ENCODE measurements around the gene ZSWIM9.

Gene ZSWIM9

GRCh38 chr19:48127561-48127960, 42.9 kb upstream of the ZSWIM9 start:
- no peak for DNase-seq (ENCODE audit: low read depth, low spot score)
- ChIA-PET CTCF (interaction anchor here (1.5 kb wide), 1 partner anchor 11 kb away, joined by 3 read pairs; no protein-coding TSS in a partner anchor), POLR2A (no interaction called here)
- no peak for TF ChIP-seq CTCF (IDR thresholded peaks at IDR 0.05; ENCODE audit: insufficient read depth, low read length, missing control alignments)
- no peak overlapping the region for H3K4me3 ChIP-seq (ENCODE audit: low read depth, low read length)

DNA sequence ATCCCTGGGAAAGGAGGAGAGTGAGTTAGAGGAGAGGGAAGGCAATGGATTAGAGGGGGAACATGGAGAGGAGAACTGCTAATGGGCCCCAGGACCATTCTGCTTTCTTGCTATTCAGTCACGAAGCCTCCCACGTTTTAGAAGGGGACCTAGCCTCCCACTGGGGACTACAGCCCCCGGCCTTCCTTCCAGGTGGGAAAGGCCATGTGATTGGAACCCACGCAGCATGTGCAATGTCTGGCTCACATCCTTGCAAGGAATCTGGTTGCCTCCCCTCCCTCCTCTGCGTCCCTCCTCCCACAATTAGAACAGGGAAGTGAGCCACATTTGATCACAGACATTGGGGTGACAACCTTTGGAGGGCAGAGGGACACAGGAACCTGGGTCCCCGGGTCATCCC, 37.4 kb upstream of the ZSWIM9 start:
- no peak for DNase-seq (ENCODE audit: low read depth, low spot score)
- ChIA-PET CTCF (no interaction called here), POLR2A (no interaction called here)
- TF ChIP-seq CTCF (IDR thresholded peaks at IDR 0.05; ENCODE audit: insufficient read depth, low read length, missing control alignments), result no peak
- no peak overlapping the region for H3K4me3 ChIP-seq (ENCODE audit: low read depth, low read length)

GRCh38 chr19:48135411-48135810, 35.1 kb upstream of the ZSWIM9 start:
- CTCF ChIA-PET, result interaction anchor here (0.8 to 1.3 kb wide), 2 partner anchors 25 to 27 kb away, joined by 3 to 5 read pairs; partner anchors contain the start of gene PLA2G4C
- DNase-seq (ENCODE audit: low read depth, low spot score), result no peak
- POLR2A ChIA-PET, result no interaction called here
- no peak overlapping the region for H3K4me3 ChIP-seq (ENCODE audit: low read depth, low read length)
- no peak for TF ChIP-seq CTCF (IDR thresholded peaks at IDR 0.05; ENCODE audit: insufficient read depth, low read length, missing control alignments)

GRCh38 chr19:48136547-48136946, 33.9 kb upstream of the ZSWIM9 start:
- ChIA-PET POLR2A (no interaction called here), CTCF (interaction anchor here (0.7 kb wide), 1 partner anchor 14 kb away, joined by 3 read pairs; no protein-coding TSS in a partner anchor)
- H3K4me3 ChIP-seq (ENCODE audit: low read depth, low read length), result no peak overlapping the region
- no peak for TF ChIP-seq CTCF (IDR thresholded peaks at IDR 0.05; ENCODE audit: insufficient read depth, low read length, missing control alignments)
- no peak for DNase-seq (ENCODE audit: low read depth, low spot score)

DNA sequence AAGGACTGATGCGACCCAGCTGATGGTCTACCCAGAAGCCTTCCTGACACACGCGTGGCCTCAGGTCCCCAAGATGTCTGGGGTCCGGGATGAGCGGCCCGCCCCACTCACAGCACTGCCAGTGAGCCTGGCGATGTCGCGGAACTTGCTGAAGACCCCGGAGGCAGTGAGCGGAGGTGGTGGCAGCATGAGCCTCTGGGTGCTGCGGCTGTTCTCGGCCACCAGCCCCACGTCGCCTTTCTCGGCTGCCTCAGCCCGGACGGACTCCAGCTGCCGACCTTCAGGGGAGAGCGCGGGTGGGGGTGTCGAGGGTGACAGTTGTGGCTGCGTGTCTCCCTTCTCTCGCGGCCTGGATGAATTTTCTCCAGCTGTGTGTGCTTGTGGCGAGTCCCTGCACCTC, 33.1 kb upstream of the ZSWIM9 start:
- TF ChIP-seq CTCF (IDR thresholded peaks at IDR 0.05; ENCODE audit: insufficient read depth, low read length, missing control alignments), result no peak
- CTCF ChIA-PET, result interaction anchor here (0.7 to 1.1 kb wide), 2 partner anchors 14 to 35 kb away, joined by 3 read pairs; no protein-coding TSS in a partner anchor
- DNase-seq (ENCODE audit: low read depth, low spot score), result no peak
- POLR2A ChIA-PET, result no interaction called here
- no peak overlapping the region for H3K4me3 ChIP-seq (ENCODE audit: low read depth, low read length)

DNA sequence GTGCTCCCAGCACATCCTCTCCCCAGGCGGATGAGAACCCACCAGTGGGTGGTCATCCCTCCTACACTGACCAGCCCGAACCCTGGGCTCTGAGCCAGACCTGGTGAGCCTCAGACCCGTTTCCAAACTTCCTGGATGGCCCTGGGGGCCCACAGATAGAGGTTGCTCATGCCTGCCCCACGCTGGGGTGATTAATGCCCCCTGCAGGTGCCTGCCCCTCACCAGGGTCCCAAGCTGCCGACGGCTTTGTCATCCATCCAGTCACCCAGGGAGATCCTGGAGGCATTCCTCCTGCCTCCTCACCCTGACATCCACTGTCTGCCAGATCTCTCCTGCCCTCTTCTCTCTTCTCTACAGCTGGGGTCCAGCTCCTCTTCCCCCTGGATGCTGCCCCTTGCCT, 31.4 kb upstream of the ZSWIM9 start:
- no peak overlapping the region for H3K4me3 ChIP-seq (ENCODE audit: low read depth, low read length)
- ChIA-PET POLR2A (no interaction called here), CTCF (interaction anchor here (0.9 to 1.0 kb wide), 2 partner anchors 8 to 12 kb away, joined by 3 read pairs; no protein-coding TSS in a partner anchor)
- no peak for DNase-seq (ENCODE audit: low read depth, low spot score)
- TF ChIP-seq CTCF (IDR thresholded peaks at IDR 0.05; ENCODE audit: insufficient read depth, low read length, missing control alignments), result no peak

Measured in AG04449 (cell line).